CD4-positive, alpha-beta T cell treated with Interleukin-17A for 4 hours (primary cell): ENCODE data around the gene NPB.

Experiments
- DNase-seq: peaks from one replicate; pipeline ENCODE4 v3.0.0-alpha.2; 2020; ENCODE audit warnings: mixed read lengths

The NPB gene

GRCh38 chr17:81902023-81902652 lies at the start of gene NPB:
Gene NPB, plus strand, starts transcription at chr17:81902238. Its CDS starts 40 bp downstream, at chr17:81902278.
- no peak for DNase-seq

- DNase-seq = peak; percentile 19
Measured at GRCh38 chr17:81854974-81855774, 46.9 kb upstream of the NPB start.

- DNase-seq = no peak
Measured at GRCh38 chr17:81858170-81858966, 43.7 kb upstream of the NPB start.

- DNase-seq = no peak
Measured at GRCh38 chr17:81858967-81859905, 42.8 kb upstream of the NPB start.

- no peak for DNase-seq
Measured at GRCh38 chr17:81859906-81860755, 41.9 kb upstream of the NPB start, which contains the start of gene P4HB. Gene P4HB, minus strand, starts transcription at chr17:81860535. Its CDS starts 64 bp downstream, at chr17:81860471.

GRCh38 chr17:81860756-81861568 lies 41.1 kb upstream of the NPB start:
- peak; percentile 99 for DNase-seq

- DNase-seq = no peak
Measured at GRCh38 chr17:81863123-81863675, 38.8 kb upstream of the NPB start.

- DNase-seq = no peak
Measured at GRCh38 chr17:81863833-81864768, 37.9 kb upstream of the NPB start.

- DNase-seq = no peak
Measured at GRCh38 chr17:81865358-81865732, 36.7 kb upstream of the NPB start.

- DNase-seq = no peak
Measured at GRCh38 chr17:81865733-81866439, 36.2 kb upstream of the NPB start.

GRCh38 chr17:81866440-81867169 lies 35.4 kb upstream of the NPB start:
- DNase-seq = no peak

- peak; percentile 29 for DNase-seq
Measured at GRCh38 chr17:81867170-81867990, 34.7 kb upstream of the NPB start.

GRCh38 chr17:81867991-81868673 lies 33.9 kb upstream of the NPB start:
- no peak for DNase-seq

GRCh38 chr17:81868674-81869220 lies 33.3 kb upstream of the NPB start:
- no peak for DNase-seq
